H1 (cell line): ENCODE measurements around the gene ATP2B1. TPM values are rescaled to one million over a fixed set of nuclear protein-coding genes. Genes with fewer than 3 reads are reported as not detected.

Source experiments
- CTCF ChIA-PET: fragments of 300-600 bp; sonication (Branson Sonifier 250); formaldehyde crosslinking; loops from one replicate; lab custom pipeline; 2021; ENCODE audit not compliant: partially characterized antibody; lab: Charles Lee
- POLR2A ChIA-PET: fragments of 300-600 bp; sonication (Branson Sonifier 250); formaldehyde crosslinking; loops from one replicate; lab custom pipeline; 2021; ENCODE audit warnings: inconsistent platforms; ENCODE audit not compliant: partially characterized antibody; lab: Charles Lee
- DNase-seq, 2 experiments: peaks; one replicate each; pipeline versions ENCODE4 v3.0.0 to v3.0.0-alpha.2; 2010 to 2022; ENCODE audit warnings: low spot score in 2 of 2, low read depth in 1 of 2, mixed read lengths in 1 of 2
- FAIRE-seq: peaks from 2 replicates; lab custom pipeline; 2011; peaks lifted over from hg19 to GRCh38; lab: Jason Lieb, UNC
- H2AFZ ChIP-seq: 2 replicates; pipeline ENCODE4 v1.8.1; 2012; ENCODE audit warnings: low read length, inconsistent platforms
- H2AK5ac ChIP-seq: 2 replicates; pipeline ENCODE4 v1.6.1; 2013; ENCODE audit warnings: low read depth, low read length
- H2BK120ac ChIP-seq: replicated peaks from 2 replicates; pipeline ENCODE3; 2013; ENCODE audit warnings: low read depth, low read length, inconsistent platforms
- H2BK12ac ChIP-seq: 2 replicates; pipeline ENCODE4 v1.6.1; 2013; ENCODE audit warnings: low read depth, low read length
- H2BK15ac ChIP-seq: 2 replicates; pipeline ENCODE4 v1.6.1; 2013; ENCODE audit warnings: low read length
- H2BK20ac ChIP-seq: 2 replicates; pipeline ENCODE4 v1.6.1; 2013; ENCODE audit warnings: low read length
- H2BK5ac ChIP-seq: 2 replicates; pipeline ENCODE4 v1.6.1; 2013; ENCODE audit warnings: low read depth, low read length
- H3K14ac ChIP-seq: 2 replicates; pipeline ENCODE4 v1.6.1; 2013; ENCODE audit warnings: inconsistent platforms; ENCODE audit not compliant: insufficient read length
- H3K18ac ChIP-seq: 2 replicates; pipeline ENCODE4 v1.6.1; 2013; ENCODE audit warnings: low read length; ENCODE audit errors: extremely low read depth
- H3K23ac ChIP-seq: 2 replicates; pipeline ENCODE4 v1.6.1; 2013; ENCODE audit warnings: inconsistent platforms; ENCODE audit not compliant: insufficient read length
- H3K23me2 ChIP-seq: 2 replicates; pipeline ENCODE4 v1.6.1; 2013; ENCODE audit warnings: low read depth, low read length
- H3K27ac ChIP-seq: 2 replicates; pipeline ENCODE4 v1.6.1; 2011; ENCODE audit warnings: low read depth, low read length, inconsistent platforms
- H3K27me3 ChIP-seq, 4 experiments: replicated peaks in 1 of 4; 1 replicate in 1 of 4; 2 replicates in 3 of 4; pipeline versions ENCODE4 v1.6.1 to v1.8.1; 2011 to 2013; ENCODE audit warnings: low read length in 3 of 4, mild to moderate bottlenecking in 3 of 4, inconsistent platforms in 2 of 4, mixed read lengths in 2 of 4, moderate library complexity in 1 of 4; ENCODE audit not compliant: control insufficient read depth in 3 of 4, insufficient read depth in 3 of 4; ENCODE audit errors: extremely low read depth in 1 of 4
- H3K36me3 ChIP-seq, 4 experiments: 2 replicates each; pipeline versions ENCODE4 v1.6.1 to v1.8.1; 2011 to 2013; ENCODE audit warnings: mild to moderate bottlenecking in 4 of 4, low read length in 3 of 4, moderate library complexity in 2 of 4, control low read depth in 1 of 4, inconsistent platforms in 1 of 4; ENCODE audit not compliant: insufficient read depth in 4 of 4, control insufficient read depth in 2 of 4
- H3K4ac ChIP-seq: replicated peaks from 2 replicates; pipeline ENCODE3; 2013; ENCODE audit warnings: low read length, low read depth, mixed read lengths, inconsistent platforms; ENCODE audit not compliant: insufficient read length
- H3K4me1 ChIP-seq, 4 experiments: replicated peaks in 1 of 4; 1 replicate in 1 of 4; 2 replicates in 3 of 4; pipeline versions ENCODE4 v1.6.1 to v1.8.1; 2011 to 2013; ENCODE audit warnings: low read length in 3 of 4, inconsistent platforms in 2 of 4, mixed read lengths in 1 of 4; ENCODE audit not compliant: insufficient read depth in 4 of 4, control insufficient read depth in 3 of 4
- H3K4me2 ChIP-seq, 2 experiments: 2 replicates each; pipeline versions ENCODE4 v1.6.1 to v1.8.1; 2011 to 2013; ENCODE audit warnings: low read depth in 2 of 2, low read length in 2 of 2, control low read depth in 1 of 2, inconsistent platforms in 1 of 2, mild to moderate bottlenecking in 1 of 2; ENCODE audit not compliant: insufficient read depth in 1 of 2
- H3K4me3 ChIP-seq, 4 experiments: fragments of 200-600, 300-600 bp in 1 of 4; sonication (generic), shearing (Covaris generic), sonication (Bioruptor Twin) in 1 of 4; 2 replicates each; pipeline versions ENCODE4 v1.5.1 to v1.8.1; 2011 to 2016; ENCODE audit warnings: low read length in 4 of 4, low read depth in 3 of 4, control low read depth in 2 of 4, inconsistent platforms in 2 of 4, mild to moderate bottlenecking in 2 of 4, mixed read lengths in 1 of 4, moderate library complexity in 1 of 4; ENCODE audit not compliant: insufficient read depth in 2 of 4; ENCODE audit errors: extremely low read depth in 1 of 4
- H3K56ac ChIP-seq: replicated peaks from 2 replicates; pipeline ENCODE3; 2013; ENCODE audit warnings: low read depth, mild to moderate bottlenecking, mixed read lengths, low read length, inconsistent platforms; ENCODE audit not compliant: insufficient read length
- H3K79me1 ChIP-seq: 2 replicates; pipeline ENCODE4 v1.6.1; 2013; ENCODE audit warnings: low read depth, low read length, control low read depth
- H3K79me2 ChIP-seq, 2 experiments: 2 replicates each; pipeline versions ENCODE4 v1.6.1 to v1.8.1; 2012 to 2013; ENCODE audit warnings: low read length in 2 of 2, mild to moderate bottlenecking in 2 of 2, inconsistent platforms in 1 of 2; ENCODE audit not compliant: insufficient read depth in 2 of 2, control insufficient read depth in 1 of 2
- H3K9ac ChIP-seq, 4 experiments: replicated peaks in 1 of 4; 1 replicate in 1 of 4; 2 replicates in 3 of 4; pipeline versions ENCODE4 v1.6.1 to v1.8.1; 2011 to 2013; ENCODE audit warnings: low read depth in 3 of 4, low read length in 3 of 4, control low read depth in 2 of 4, mild to moderate bottlenecking in 2 of 4, moderate library complexity in 2 of 4, inconsistent platforms in 1 of 4; ENCODE audit errors: extremely low read depth in 1 of 4
- H3K9me3 ChIP-seq, 2 experiments: 2 replicates each; pipeline versions ENCODE4 v1.6.1 to v1.8.1; 2012 to 2013; ENCODE audit warnings: mild to moderate bottlenecking in 2 of 2, moderate library complexity in 2 of 2, control low read depth in 1 of 2, inconsistent platforms in 1 of 2, low read depth in 1 of 2, low read length in 1 of 2, mixed read lengths in 1 of 2; ENCODE audit not compliant: insufficient read depth in 2 of 2
- H4K20me1 ChIP-seq, 2 experiments: replicated peaks in 1 of 2; 2 replicates each; pipeline versions ENCODE3 to v1.8.1; 2011 to 2013; ENCODE audit warnings: inconsistent platforms in 2 of 2, low read length in 2 of 2, mild to moderate bottlenecking in 1 of 2; ENCODE audit not compliant: insufficient read depth in 2 of 2, control insufficient read depth in 1 of 2
- H4K5ac ChIP-seq: 2 replicates; pipeline ENCODE4 v1.6.1; 2013; ENCODE audit warnings: low read length, low read depth, mixed read lengths, inconsistent platforms; ENCODE audit not compliant: insufficient read length
- H4K8ac ChIP-seq: 2 replicates; pipeline ENCODE4 v1.8.0; 2013; ENCODE audit warnings: mild to moderate bottlenecking, moderate library complexity, low read length, inconsistent platforms; ENCODE audit not compliant: insufficient read depth; ENCODE audit errors: extremely low read depth
- H4K91ac ChIP-seq: replicated peaks from 2 replicates; pipeline ENCODE3; 2013; ENCODE audit warnings: low read length, mixed read lengths, inconsistent platforms; ENCODE audit not compliant: insufficient read length
- EGR1 ChIP-seq: IDR thresholded peaks from 2 replicates; pipeline ENCODE4 v1.6.1; 2011; ENCODE audit warnings: low read depth, low read length, borderline replicate concordance
- RFX5 ChIP-seq: IDR thresholded peaks from 2 replicates; pipeline ENCODE4 v1.6.1; 2011; ENCODE audit warnings: low read depth, low read length, improper control_type of control experiment, borderline replicate concordance
- SP1 ChIP-seq: IDR thresholded peaks from 2 replicates; pipeline ENCODE4 v1.6.1; 2011; ENCODE audit warnings: low read depth, low read length
- WGBS, 2 experiments: shearing (Covaris generic) in 1 of 2; methylation state at CpG; one replicate each; pipeline versions ENCODE4 v1.1.6 to v1.1.7; 2013 to 2015; ENCODE audit warnings: low lambda C conversion rate in 2 of 2, mixed read lengths in 2 of 2, inconsistent platforms in 1 of 2, low coverage in 1 of 2, missing lambda C conversion rate in 1 of 2; ENCODE audit not compliant: insufficient replicate concordance in 2 of 2, insufficient coverage in 1 of 2, insufficient read length in 1 of 2; ENCODE audit errors: extremely low coverage in 1 of 2, missing lambda C conversion rate in 1 of 2; 5-methylcytosine and 5-hydroxymethylcytosine counted together
- polyA plus RNA-seq, 7 experiments: library from polyadenylated mRNA; depleted of rRNA in 3 of 7; stranded (reverse) in 5 of 7; unstranded in 2 of 7; fragments of >200 nt in 5 of 7; fragments of 200-250 nt in 2 of 7; gene quantifications; 1 replicate in 5 of 7; 2 replicates in 1 of 7; 4 replicates in 1 of 7; pipeline versions ENCODE4 v1.2.1 to v1.2.3, GENCODE V29; 2011 to 2013; ENCODE audit warnings: missing spikeins in 2 of 7, mixed read lengths in 2 of 7
- total RNA-seq: library from RNA; stranded (reverse); fragmentation: NEBNext Ultra II Directional; extraction: Animal tissue kit (Norgen Biotek cat#: 25700); gene quantifications from 2 replicates; pipeline ENCODE4 v1.2.1, GENCODE V29; 2021

The ATP2B1 gene
- total and polyA plus RNA-seq, 2 of the 8 experiments (the other 6 are each of a cell fraction or from before 2014, with no cell fraction given) = 4.3 to 32.0 TPM

DNA sequence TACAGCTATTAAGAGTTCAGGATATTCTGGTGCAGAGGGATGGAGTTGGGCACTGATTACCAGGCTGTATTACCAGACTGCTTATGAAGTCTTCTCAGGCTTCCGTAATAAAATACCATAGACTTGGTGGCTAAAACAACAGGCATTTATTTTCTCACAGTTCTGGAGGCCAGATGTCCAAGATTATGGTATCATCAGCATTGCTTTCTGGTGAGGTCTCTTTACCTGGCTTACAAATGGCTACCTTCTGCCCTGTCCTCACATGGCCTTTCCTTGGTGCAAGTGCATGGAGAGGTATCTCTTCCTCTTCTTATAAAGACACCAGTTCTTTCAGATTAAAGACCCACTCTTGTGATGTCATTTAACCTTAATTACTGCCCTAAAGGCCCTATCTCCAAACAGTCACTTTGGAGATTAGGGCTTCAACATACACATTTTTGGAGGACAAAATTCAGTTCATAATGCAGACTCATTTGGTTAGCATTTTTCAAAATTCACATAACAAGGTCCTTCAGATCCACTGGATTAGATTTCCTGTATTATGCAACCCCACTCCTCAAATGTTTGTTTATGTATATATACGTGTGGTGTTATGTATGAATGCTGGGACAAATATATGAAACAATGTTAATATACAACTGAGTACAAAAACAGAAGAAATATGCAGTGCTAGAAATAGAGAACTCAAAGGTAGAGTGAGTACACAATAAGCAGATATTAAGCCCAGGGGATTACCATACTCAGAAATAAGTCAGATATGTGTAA is 9.3 kb upstream of the ATP2B1 start:
- Histone ChIP-seq H2BK120ac (no peak overlapping the region), H3K23ac (no peak overlapping the region), H3K56ac (no peak overlapping the region), H3K9ac (no peak overlapping the region), H2BK20ac (no peak overlapping the region), H3K9me3 (peaks cover 3 to 12% of the 10 kb centered on the region in 2 experiments; a peak in 3 of 4 replicates), H2AK5ac (no peak overlapping the region), H4K91ac (no peak overlapping the region), H2BK15ac (no peak overlapping the region), H4K8ac (no peak overlapping the region), H4K20me1 (no peaks in the 10 kb centered on the region), H3K4me1 (no peaks in the 10 kb centered on the region), H3K27ac (no peak overlapping the region), H2BK5ac (no peak overlapping the region), H3K79me2 (no peaks in the 10 kb centered on the region), H3K36me3 (no peaks in the 10 kb centered on the region; a peak in 1 of 8 replicates), H3K79me1 (no peaks in the 10 kb centered on the region), H4K5ac (no peak overlapping the region), H3K23me2 (no peaks in the 10 kb centered on the region), H3K4me2 (no peak overlapping the region), H2AFZ (no peak overlapping the region), H3K4ac (no peak overlapping the region), H3K27me3 (no peaks in the 10 kb centered on the region), H2BK12ac (no peak overlapping the region), H3K14ac (no peak overlapping the region), H3K18ac (no peak overlapping the region), H3K4me3 (no peak overlapping the region)
- WGBS, 2 experiments = 90% methylated on average over 2 of the region's 2 CpGs; no CpG with 5 or more reads in 1 of the 2 experiments
- POLR2A ChIA-PET = interaction anchor here (0.7 kb wide), 1 partner anchor 9 kb away, joined by 3 read pairs; no protein-coding TSS in a partner anchor
- DNase-seq (no peak), FAIRE-seq (no peak)
- CTCF ChIA-PET = no interaction called here
- no peak for TF ChIP-seq RFX5
- TF ChIP-seq EGR1 = no peak
- no peak for TF ChIP-seq SP1
